Measurements from ENCODE around the gene SARS2. TPM values are rescaled to one million over a fixed set of nuclear protein-coding genes. Genes with fewer than 3 reads are reported as not detected.
"Not testable (repeated sequence)": the region's sequence is repeated elsewhere in the genome, so short reads cannot be mapped to it uniquely, and the experiment has no call there.

The SARS2 gene
- total RNA-seq, 5 donors from 2014 or later (not counting 1 experiment from before 2014, with no cell fraction given): 22.0 to 33.5 (median 26.0) TPM

DNA sequence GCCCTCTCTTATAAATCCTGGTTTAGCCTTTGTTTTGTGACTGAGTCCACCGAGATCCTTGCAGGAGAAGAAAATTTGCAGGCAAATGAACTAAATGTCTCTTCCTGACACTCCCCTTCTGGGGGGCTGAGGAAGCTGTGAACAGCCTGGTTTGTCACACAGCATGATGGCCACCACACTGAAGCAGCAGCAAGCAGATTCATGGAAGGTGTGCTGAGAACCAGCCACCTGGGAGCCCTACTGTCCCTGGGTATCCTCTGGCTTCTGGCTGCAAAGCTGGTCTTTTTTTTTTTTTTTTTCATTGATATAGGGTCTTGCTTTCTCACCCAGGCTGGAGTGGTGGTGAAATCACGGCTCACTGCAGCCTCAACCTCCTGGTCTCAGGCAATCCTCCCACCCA lies 11.4 kb upstream of the SARS2 start:
- Histone ChIP-seq H3K27ac (ENCODE audit: low read length) (no peak overlapping the region), H3K4me3 (ENCODE audit: control insufficient read depth in 1 of 2, extremely low read depth in 1 of 2, low read length in 1 of 2) (no peak overlapping the region), H3K4me1 (ENCODE audit: control insufficient read depth in 1 of 2, extremely low read depth in 1 of 2, insufficient read depth in 2 of 2, low read length in 2 of 2) (no peaks in the 10 kb centered on the region), H3K36me3 (ENCODE audit: control insufficient read depth in 2 of 2, extremely low read depth in 1 of 2, insufficient read depth in 1 of 2, low read length in 1 of 2) (no peaks in the 10 kb centered on the region), H3K27me3 (replicated peaks in 1 of 2; ENCODE audit: control insufficient read depth in 2 of 2, extremely low read depth in 1 of 2, insufficient read depth in 2 of 2, low read length in 1 of 2) (peaks cover 0 to 22% of the 10 kb centered on the region in 2 experiments), H3K9me3 (no peaks in the 10 kb centered on the region)
- DNase-seq: no peak
- CTCF ChIA-PET: interaction anchor here in 1 of 2 donors (0.6 to 0.7 kb wide), 2 partner anchors 55 to 209 kb away, joined by 3 to 5 read pairs; no protein-coding TSS in a partner anchor
- Mint-ChIP-seq H3K27me3 (peaks cover 3 to 12% of the 10 kb centered on the region in 2 donors), H3K4me3 (no peak overlapping the region), H3K4me1 (peaks cover 5 to 13% (median 8%) of the 10 kb centered on the region in 3 donors), H3K36me3 (no peaks in the 10 kb centered on the region), H3K9me3 (no peaks in the 10 kb centered on the region), H3K27ac (no peak overlapping the region)
- POLR2A ChIA-PET: no interaction called here
- no peak for ATAC-seq (replicated peaks in 1 of 4)
- WGBS (ENCODE audit: insufficient coverage): no CpG with 5 or more reads among the region's 2 CpGs

DNA sequence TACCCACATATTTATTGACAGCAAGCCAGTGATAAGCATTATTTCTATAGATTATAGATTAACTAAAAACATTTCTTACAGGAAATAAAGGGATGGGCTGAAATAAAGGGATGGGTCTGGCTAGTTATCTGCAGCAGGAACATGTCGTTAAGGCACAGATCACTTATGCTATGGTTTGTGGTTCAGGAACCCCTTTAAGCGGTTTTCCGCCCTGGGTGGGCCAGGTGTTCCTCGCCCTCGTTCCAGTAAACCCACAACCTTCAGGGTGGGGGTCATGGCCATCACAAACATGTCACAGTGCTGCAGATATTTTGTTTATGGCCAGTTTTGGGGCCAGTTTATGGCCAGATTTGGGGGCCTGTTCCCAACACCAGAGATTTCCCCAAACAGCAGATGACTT lies 10.9 kb upstream of the SARS2 start:
- H3K9me3 ChIP-seq; H3K9me3 Mint-ChIP-seq; DNase-seq; H3K4me3 ChIP-seq (ENCODE audit: control insufficient read depth in 1 of 2, extremely low read depth in 1 of 2, low read length in 1 of 2); H3K4me1 ChIP-seq (ENCODE audit: control insufficient read depth in 1 of 2, extremely low read depth in 1 of 2, insufficient read depth in 2 of 2, low read length in 2 of 2); H3K36me3 Mint-ChIP-seq; H3K4me3 Mint-ChIP-seq; POLR2A ChIA-PET; H3K36me3 ChIP-seq (ENCODE audit: control insufficient read depth in 2 of 2, extremely low read depth in 1 of 2, insufficient read depth in 1 of 2, low read length in 1 of 2); ATAC-seq (replicated peaks in 1 of 4); H3K27ac ChIP-seq (ENCODE audit: low read length); H3K27ac Mint-ChIP-seq: not testable (repeated sequence)
- CTCF ChIA-PET: interaction anchor here (0.6 to 3.2 kb wide), 3 partner anchors 11 to 208 kb away, joined by 3 to 11 read pairs (median 3); partner anchors contain the start of genes MRPS12 (in 1 of the 2) and SARS2 (in 1 of the 2)
- Mint-ChIP-seq H3K4me1 (peaks cover 5 to 13% (median 8%) of the 10 kb centered on the region in 3 donors), H3K27me3 (peaks cover 3 to 12% of the 10 kb centered on the region in 2 donors)
- WGBS (ENCODE audit: insufficient coverage): 33% methylated on average over 1 of the region's 5 CpGs
- H3K27me3 ChIP-seq (replicated peaks in 1 of 2; ENCODE audit: control insufficient read depth in 2 of 2, extremely low read depth in 1 of 2, insufficient read depth in 2 of 2, low read length in 1 of 2): peaks cover 0 to 19% of the 10 kb centered on the region in 2 experiments

DNA sequence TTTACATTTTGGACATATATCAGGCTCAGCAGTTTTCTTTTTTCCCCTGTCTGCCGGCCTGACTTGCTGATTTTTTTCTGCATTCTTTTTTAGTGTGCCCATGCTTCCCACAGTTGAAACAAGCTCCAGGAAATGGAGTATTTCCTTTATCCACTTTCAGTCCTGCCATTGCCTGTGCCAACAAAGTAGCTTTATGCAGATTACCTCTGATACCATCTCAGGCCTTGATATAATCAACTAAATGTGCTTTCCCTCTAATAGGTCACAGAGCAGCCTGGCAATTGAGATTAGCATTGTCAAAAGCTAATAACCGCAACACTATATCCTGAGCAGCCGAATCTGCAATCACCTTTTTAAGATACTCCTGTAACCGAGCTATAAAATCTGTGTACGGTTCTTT lies 9.4 kb upstream of the SARS2 start:
- no peak overlapping the region for H3K4me3 ChIP-seq (ENCODE audit: control insufficient read depth in 1 of 2, extremely low read depth in 1 of 2, low read length in 1 of 2)
- POLR2A ChIA-PET: interaction anchor here in 1 of 2 donors (0.6 kb wide), 1 partner anchor 1994 kb away, joined by 3 read pairs; no protein-coding TSS in a partner anchor
- Mint-ChIP-seq H3K27me3 (peaks cover 3 to 12% of the 10 kb centered on the region in 2 donors), H3K4me1 (peaks cover 5 to 13% (median 8%) of the 10 kb centered on the region in 3 donors), H3K4me3 (no peak overlapping the region), H3K9me3 (peaks cover 0 to 4% (median under 1%) of the 10 kb centered on the region in 3 donors), H3K27ac (no peak overlapping the region), H3K36me3 (peaks cover 10% of the 10 kb centered on the region)
- no peak overlapping the region for H3K27ac ChIP-seq (ENCODE audit: low read length)
- no peaks in the 10 kb centered on the region for H3K4me1 ChIP-seq (ENCODE audit: control insufficient read depth in 1 of 2, extremely low read depth in 1 of 2, insufficient read depth in 2 of 2, low read length in 2 of 2)
- H3K9me3 ChIP-seq: no peaks in the 10 kb centered on the region
- ATAC-seq (replicated peaks in 1 of 4) (no peak), DNase-seq (no peak)
- CTCF ChIA-PET: interaction anchor here in 1 of 2 donors (0.6 to 3.2 kb wide), 2 partner anchors 9 to 338 kb away, joined by 3 to 11 read pairs; partner anchors contain the start of genes MRPS12 and SARS2
- 49% methylated on average over 5 of the region's 5 CpGs for WGBS (ENCODE audit: insufficient coverage)
- H3K36me3 ChIP-seq (ENCODE audit: control insufficient read depth in 2 of 2, extremely low read depth in 1 of 2, insufficient read depth in 1 of 2, low read length in 1 of 2): no peaks in the 10 kb centered on the region
- peaks cover 0 to 12% of the 10 kb centered on the region in 2 experiments for H3K27me3 ChIP-seq (replicated peaks in 1 of 2; ENCODE audit: control insufficient read depth in 2 of 2, extremely low read depth in 1 of 2, insufficient read depth in 2 of 2, low read length in 1 of 2)

DNA sequence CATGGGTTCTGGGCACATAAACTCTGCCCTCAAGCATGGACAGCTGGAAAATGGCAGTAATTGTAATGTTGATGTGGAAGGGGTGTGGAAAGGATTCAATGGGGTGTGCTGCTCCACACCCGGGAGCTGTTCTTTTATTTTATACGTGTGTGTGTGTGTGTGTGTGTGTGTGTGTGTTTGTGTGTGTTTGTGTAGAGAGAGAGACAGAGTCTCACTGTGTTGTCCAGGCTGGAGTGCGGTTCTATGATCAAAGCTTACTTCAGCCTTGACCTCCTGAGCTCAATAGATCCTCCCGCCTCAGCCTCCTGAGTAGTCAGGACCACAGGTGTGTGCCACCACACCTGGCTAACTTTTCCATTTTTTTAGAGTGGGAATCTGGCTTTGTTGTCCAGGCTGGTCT lies 3.0 kb upstream of the SARS2 start:
- H3K4me3 ChIP-seq (ENCODE audit: control insufficient read depth in 1 of 2, extremely low read depth in 1 of 2, low read length in 1 of 2): no peak overlapping the region
- no peak overlapping the region for H3K27ac ChIP-seq (ENCODE audit: low read length)
- DNase-seq (no peak), ATAC-seq (replicated peaks in 1 of 4) (no peak)
- peaks cover 0 to 5% (median 4%) of the 10 kb centered on the region in 3 donors for H3K9me3 Mint-ChIP-seq
- H3K4me1 Mint-ChIP-seq: peaks cover 30 to 39% (median 36%) of the 10 kb centered on the region in 3 donors
- no peak overlapping the region for H3K4me3 Mint-ChIP-seq
- no peaks in the 10 kb centered on the region for H3K27me3 Mint-ChIP-seq
- H3K36me3 ChIP-seq (ENCODE audit: control insufficient read depth in 2 of 2, extremely low read depth in 1 of 2, insufficient read depth in 1 of 2, low read length in 1 of 2): peaks cover 15 to 20% of the 10 kb centered on the region in 2 donors
- CTCF ChIA-PET: interaction anchor here (0.5 to 1.1 kb wide), 3 partner anchors 389 to 936 kb away, joined by 3 to 5 read pairs (median 4); partner anchors contain the start of gene FAM98C (in 1 of the 2)
- no peaks in the 10 kb centered on the region for H3K27me3 ChIP-seq (replicated peaks in 1 of 2; ENCODE audit: control insufficient read depth in 2 of 2, extremely low read depth in 1 of 2, insufficient read depth in 2 of 2, low read length in 1 of 2)
- H3K4me1 ChIP-seq (ENCODE audit: control insufficient read depth in 1 of 2, extremely low read depth in 1 of 2, insufficient read depth in 2 of 2, low read length in 2 of 2): peaks cover 10 to 42% of the 10 kb centered on the region in 2 experiments
- no peaks in the 10 kb centered on the region for H3K9me3 ChIP-seq
- H3K27ac Mint-ChIP-seq: no peak overlapping the region
- POLR2A ChIA-PET: no interaction called here
- H3K36me3 Mint-ChIP-seq: peaks cover 20% of the 10 kb centered on the region
- WGBS (ENCODE audit: insufficient coverage): 77% methylated on average over 3 of the region's 4 CpGs

DNA sequence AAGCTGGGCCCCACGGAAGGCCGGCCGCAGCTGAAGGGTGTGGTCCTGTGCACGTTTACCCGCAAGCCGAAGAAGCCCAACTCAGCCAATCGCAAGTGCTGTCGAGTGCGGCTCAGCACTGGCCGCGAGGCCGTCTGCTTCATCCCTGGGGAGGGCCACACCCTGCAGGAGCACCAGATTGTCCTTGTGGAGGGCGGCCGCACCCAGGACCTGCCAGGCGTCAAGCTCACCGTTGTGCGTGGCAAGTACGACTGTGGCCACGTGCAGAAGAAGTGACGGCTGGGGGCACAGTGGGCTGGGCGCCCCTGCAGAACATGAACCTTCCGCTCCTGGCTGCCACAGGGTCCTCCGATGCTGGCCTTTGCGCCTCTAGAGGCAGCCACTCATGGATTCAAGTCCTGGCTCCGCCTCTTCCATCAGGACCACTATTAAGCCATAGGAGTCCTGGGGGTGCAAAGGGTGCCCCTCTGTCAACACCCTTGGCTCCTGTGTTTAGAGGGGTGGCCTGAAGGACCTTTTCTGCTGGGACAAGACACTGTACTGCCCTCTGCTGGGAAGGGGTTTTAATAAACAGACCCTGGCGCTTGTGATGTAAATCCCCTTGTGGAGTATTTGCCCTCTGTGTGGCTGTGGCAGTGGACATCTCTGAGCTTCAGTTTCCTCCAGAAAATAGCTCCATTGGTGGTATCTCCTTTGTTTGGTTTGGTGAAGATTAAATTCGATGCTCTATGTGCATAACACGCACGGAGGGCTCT lies 2.0 kb upstream of the SARS2 start:
- ChIA-PET CTCF (no interaction called here), POLR2A (interaction anchor here in 1 of 2 donors (0.6 kb wide), 1 partner anchor 262 kb away, joined by 4 read pairs; no protein-coding TSS in a partner anchor)
- H3K27me3 ChIP-seq (replicated peaks in 1 of 2; ENCODE audit: control insufficient read depth in 2 of 2, extremely low read depth in 1 of 2, insufficient read depth in 2 of 2, low read length in 1 of 2): no peaks in the 10 kb centered on the region
- no peak overlapping the region for H3K4me3 ChIP-seq (ENCODE audit: control insufficient read depth in 1 of 2, extremely low read depth in 1 of 2, low read length in 1 of 2)
- 97% methylated on average over 27 of the region's 29 CpGs for WGBS (ENCODE audit: insufficient coverage)
- Mint-ChIP-seq H3K4me3 (peak overlapping the region; percentile 41 to 59 (median 42)), H3K27ac (peak overlapping the region in 1 of 2 donors; percentile 4), H3K27me3 (no peaks in the 10 kb centered on the region), H3K9me3 (peaks cover 0 to 5% (median 4%) of the 10 kb centered on the region in 3 donors), H3K36me3 (peaks cover 24% of the 10 kb centered on the region), H3K4me1 (peaks cover 34 to 49% (median 39%) of the 10 kb centered on the region in 3 donors)
- peaks cover 10 to 50% of the 10 kb centered on the region in 2 experiments for H3K4me1 ChIP-seq (ENCODE audit: control insufficient read depth in 1 of 2, extremely low read depth in 1 of 2, insufficient read depth in 2 of 2, low read length in 2 of 2)
- H3K36me3 ChIP-seq (ENCODE audit: control insufficient read depth in 2 of 2, extremely low read depth in 1 of 2, insufficient read depth in 1 of 2, low read length in 1 of 2): peaks cover 15 to 20% of the 10 kb centered on the region in 2 donors
- H3K27ac ChIP-seq (ENCODE audit: low read length): no peak overlapping the region
- ATAC-seq (replicated peaks in 1 of 4) (no peak), DNase-seq (peak in 16 of 35 experiments; percentile 6 to 67 (median 24))
- no peaks in the 10 kb centered on the region for H3K9me3 ChIP-seq

DNA sequence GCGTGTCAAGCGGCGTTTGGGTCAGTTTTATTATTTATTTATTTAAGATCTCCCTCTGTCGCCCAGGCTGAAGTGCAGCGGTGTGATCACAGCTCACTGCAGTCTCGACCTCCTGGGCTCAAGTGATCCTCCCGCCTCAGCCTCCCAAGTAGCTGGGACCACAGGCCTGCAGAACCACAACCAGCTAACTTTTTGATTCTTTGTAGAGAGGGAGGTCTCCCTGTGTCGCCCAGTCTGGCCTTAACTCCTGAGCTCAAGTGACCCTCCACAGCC lies 894 bp upstream of the SARS2 start:
- peak overlapping the region; percentile 86 to 89 for H3K4me3 ChIP-seq (ENCODE audit: control insufficient read depth in 1 of 2, extremely low read depth in 1 of 2, low read length in 1 of 2)

More for the DNA sequence above, 894 bp upstream of the SARS2 start:
- Histone ChIP-seq H3K4me1 (ENCODE audit: control insufficient read depth in 1 of 2, extremely low read depth in 1 of 2, insufficient read depth in 2 of 2, low read length in 2 of 2) (peaks cover 10 to 62% of the 10 kb centered on the region in 2 experiments), H3K27ac (ENCODE audit: low read length) (peak overlapping the region; percentile 86), H3K36me3 (ENCODE audit: control insufficient read depth in 2 of 2, extremely low read depth in 1 of 2, insufficient read depth in 1 of 2, low read length in 1 of 2) (peaks cover 15 to 20% of the 10 kb centered on the region in 2 donors), H3K9me3 (no peaks in the 10 kb centered on the region), H3K27me3 (replicated peaks in 1 of 2; ENCODE audit: control insufficient read depth in 2 of 2, extremely low read depth in 1 of 2, insufficient read depth in 2 of 2, low read length in 1 of 2) (no peaks in the 10 kb centered on the region)
- peak overlapping the region; percentile 97 to 99 (median 97) for H3K4me3 Mint-ChIP-seq
- H3K36me3 Mint-ChIP-seq: peaks cover 26% of the 10 kb centered on the region
- ChIA-PET CTCF (interaction anchor here in 1 of 2 donors (0.8 to 1.8 kb wide), 2 partner anchors 44 to 416 kb away, joined by 3 to 5 read pairs; no protein-coding TSS in a partner anchor), POLR2A (no interaction called here)
- peaks cover 0 to 5% (median 4%) of the 10 kb centered on the region in 3 donors for H3K9me3 Mint-ChIP-seq
- ATAC-seq (replicated peaks in 1 of 4) (no peak), DNase-seq (no peak)
- H3K27ac Mint-ChIP-seq: peak overlapping the region; percentile 96 to 99
- peaks cover 34 to 50% (median 39%) of the 10 kb centered on the region in 3 donors for H3K4me1 Mint-ChIP-seq
- H3K27me3 Mint-ChIP-seq: no peaks in the 10 kb centered on the region
- 0% methylated on average over 2 of the region's 8 CpGs for WGBS (ENCODE audit: insufficient coverage)

All from T-cell (primary cell).